ENCODE data around the gene LRRC4C.

DNA sequence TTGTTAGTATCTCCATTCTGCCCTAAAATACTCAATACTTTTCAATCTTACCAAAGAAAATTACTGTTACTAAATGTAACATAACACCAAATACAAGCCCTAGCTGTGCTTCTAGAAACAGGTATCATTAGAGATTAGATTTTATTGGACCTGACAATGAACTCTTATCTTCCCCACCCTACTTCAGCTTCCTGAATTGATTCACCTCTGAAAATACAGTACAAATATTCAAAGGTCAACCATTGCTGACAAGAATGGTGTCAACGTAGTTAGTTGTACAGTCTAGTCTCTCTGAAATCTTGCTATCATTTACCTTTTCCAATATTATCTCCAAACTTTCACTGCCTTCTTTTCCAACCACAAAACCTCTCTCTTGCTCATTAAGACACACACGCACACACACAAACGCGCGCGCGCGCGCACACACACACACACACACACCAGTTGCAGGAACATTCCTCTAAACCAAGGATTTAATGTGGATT lies 22.4 kb downstream of the LRRC4C start:
- TF ChIP-seq TAF1 (IDR thresholded peaks at IDR 0.05; ENCODE audit: borderline replicate concordance, low read depth, low read length) = no peak
- no peak for TF ChIP-seq POLR2AphosphoS5 (IDR thresholded peaks at IDR 0.05; ENCODE audit: low read depth, low read length)
- no peak for TF ChIP-seq POLR2A (IDR thresholded peaks at IDR 0.05; ENCODE audit: low read depth, low read length)

Measured in GM12892 (cell line).